ENCODE measurements around the gene ANKMY1. TPM values are rescaled to one million over a fixed set of nuclear protein-coding genes. Genes with fewer than 3 reads are reported as not detected.
A peak's percentile ranks its signal among the peaks of the same experiment; 100 is the strongest.

ANKMY1 gene
- total and polyA plus RNA-seq, 3 donors from 2014 or later, result 57.3 to 92.5 (median 75.7) TPM

DNA sequence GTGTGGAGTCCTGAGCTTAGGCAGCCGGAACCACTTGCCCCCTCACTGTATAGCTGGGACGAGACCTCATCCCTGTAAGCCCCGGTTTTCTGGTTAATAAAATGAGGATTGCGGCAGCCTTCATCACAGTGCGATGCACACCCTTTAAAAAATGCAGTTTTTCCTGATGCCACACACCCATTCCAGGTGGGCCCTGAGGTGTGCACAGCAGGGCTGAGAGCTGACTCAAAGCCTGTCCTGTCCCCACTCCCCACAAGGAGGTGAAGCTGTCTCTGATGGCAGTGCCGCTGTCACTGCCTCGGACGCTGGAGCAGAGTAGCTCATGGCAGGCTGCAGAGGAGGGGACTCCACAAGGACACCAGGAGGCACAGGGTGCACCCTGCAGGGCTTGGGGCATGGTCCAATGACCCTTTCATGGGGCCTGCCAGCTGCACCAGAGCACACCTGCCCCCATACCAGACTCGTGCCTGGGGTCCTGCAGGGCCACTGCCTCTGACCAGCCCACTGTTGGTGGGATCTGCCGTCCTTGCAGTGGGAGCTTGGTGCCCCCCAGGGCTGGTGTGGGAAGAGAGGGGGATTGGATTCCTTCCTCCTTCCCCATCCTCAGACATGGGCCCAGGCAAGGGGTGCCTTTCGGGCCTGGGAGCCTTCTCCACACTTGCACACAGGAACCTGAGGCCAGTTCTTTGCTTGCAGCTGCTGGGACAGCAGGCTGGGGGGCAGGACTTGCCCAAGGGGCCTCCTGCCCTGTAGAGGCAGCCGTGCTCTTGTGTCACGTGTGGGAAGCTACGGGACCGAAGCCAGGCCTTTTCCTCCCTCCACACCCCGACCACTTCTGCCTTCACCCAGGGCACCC, 99.5 kb downstream of the ANKMY1 start:
- WGBS, 2 donors, result 75 to 83% methylated on average over 7 to 16 of the region's 16 CpGs
- Histone ChIP-seq H3K9me3 (no peaks in the 10 kb centered on the region), H3K27ac (no peak overlapping the region), H3K27me3 (no peaks in the 10 kb centered on the region), H3K4me1 (peaks cover 47% of the 10 kb centered on the region), H3K36me3 (ENCODE audit: low read depth, missing control alignments) (no peaks in the 10 kb centered on the region), H3K4me3 (no peak overlapping the region)
- TF ChIP-seq, protein P1, sequence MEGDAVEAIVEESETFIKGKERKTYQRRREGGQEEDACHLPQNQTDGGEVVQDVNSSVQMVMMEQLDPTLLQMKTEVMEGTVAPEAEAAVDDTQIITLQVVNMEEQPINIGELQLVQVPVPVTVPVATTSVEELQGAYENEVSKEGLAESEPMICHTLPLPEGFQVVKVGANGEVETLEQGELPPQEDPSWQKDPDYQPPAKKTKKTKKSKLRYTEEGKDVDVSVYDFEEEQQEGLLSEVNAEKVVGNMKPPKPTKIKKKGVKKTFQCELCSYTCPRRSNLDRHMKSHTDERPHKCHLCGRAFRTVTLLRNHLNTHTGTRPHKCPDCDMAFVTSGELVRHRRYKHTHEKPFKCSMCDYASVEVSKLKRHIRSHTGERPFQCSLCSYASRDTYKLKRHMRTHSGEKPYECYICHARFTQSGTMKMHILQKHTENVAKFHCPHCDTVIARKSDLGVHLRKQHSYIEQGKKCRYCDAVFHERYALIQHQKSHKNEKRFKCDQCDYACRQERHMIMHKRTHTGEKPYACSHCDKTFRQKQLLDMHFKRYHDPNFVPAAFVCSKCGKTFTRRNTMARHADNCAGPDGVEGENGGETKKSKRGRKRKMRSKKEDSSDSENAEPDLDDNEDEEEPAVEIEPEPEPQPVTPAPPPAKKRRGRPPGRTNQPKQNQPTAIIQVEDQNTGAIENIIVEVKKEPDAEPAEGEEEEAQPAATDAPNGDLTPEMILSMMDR (IDR thresholded peaks at IDR 0.05), result no peak
- no peak for TF ChIP-seq POLR2A (IDR thresholded peaks at IDR 0.05)
- no peak for DNase-seq
- intact Hi-C loops (cut with DNase I; ENCODE audit: low total_unique reads), result no loop called here

DNA sequence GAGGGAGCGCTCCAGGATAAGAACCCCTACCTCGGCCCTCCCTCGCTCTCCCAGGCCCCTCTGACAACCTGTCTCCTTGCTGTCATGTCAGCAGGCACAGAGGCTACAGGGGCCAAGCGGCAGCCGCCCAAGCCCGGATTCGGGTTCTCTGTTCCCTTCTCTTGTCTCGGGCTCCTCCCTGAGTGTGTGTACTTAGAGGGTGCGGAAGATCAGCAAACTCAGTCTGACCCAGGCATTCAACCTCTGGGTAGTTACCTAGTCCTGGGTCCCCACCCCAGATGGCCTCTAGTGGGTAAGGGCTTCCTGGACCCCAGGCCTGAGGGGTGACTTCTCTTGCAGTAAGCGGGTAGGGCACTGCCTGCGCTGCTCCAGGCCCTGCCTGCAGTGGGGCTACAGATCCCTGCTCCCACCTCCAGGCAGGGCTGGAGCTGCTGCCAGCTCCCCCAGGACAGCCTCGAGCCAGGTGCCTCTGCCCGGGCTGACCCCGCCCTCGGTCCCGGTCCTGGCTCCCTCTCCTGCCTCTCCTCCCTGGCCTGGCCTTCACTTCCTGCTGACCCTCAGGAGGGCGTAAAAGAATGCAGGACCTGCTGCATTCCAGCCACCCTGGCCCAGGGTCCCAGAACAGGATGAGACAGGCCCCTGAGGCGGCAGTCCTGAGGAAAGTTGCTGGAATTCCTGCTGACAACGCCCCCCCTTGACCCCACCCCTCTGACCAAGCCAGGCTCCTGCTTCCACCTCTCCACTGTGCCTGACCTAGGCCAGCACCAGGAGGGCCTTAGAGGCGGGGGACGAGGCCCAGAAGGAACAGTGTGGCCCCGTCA, 100.4 kb downstream of the ANKMY1 start:
- TF ChIP-seq, protein P1 (IDR thresholded peaks at IDR 0.05), result no peak
- no peak for TF ChIP-seq POLR2A (IDR thresholded peaks at IDR 0.05)
- no peaks in the 10 kb centered on the region for H3K27me3 ChIP-seq
- intact Hi-C loops (cut with DNase I; ENCODE audit: low total_unique reads), result no loop called here
- H3K9me3 ChIP-seq, result no peaks in the 10 kb centered on the region
- H3K4me1 ChIP-seq, result peaks cover 47% of the 10 kb centered on the region
- DNase-seq, result no peak
- no peaks in the 10 kb centered on the region for H3K36me3 ChIP-seq (ENCODE audit: low read depth, missing control alignments)
- H3K4me3 ChIP-seq, result no peak overlapping the region
- WGBS, 2 donors, result 64 to 77% methylated on average over 13 to 20 of the region's 22 CpGs
- no peak overlapping the region for H3K27ac ChIP-seq

DNA sequence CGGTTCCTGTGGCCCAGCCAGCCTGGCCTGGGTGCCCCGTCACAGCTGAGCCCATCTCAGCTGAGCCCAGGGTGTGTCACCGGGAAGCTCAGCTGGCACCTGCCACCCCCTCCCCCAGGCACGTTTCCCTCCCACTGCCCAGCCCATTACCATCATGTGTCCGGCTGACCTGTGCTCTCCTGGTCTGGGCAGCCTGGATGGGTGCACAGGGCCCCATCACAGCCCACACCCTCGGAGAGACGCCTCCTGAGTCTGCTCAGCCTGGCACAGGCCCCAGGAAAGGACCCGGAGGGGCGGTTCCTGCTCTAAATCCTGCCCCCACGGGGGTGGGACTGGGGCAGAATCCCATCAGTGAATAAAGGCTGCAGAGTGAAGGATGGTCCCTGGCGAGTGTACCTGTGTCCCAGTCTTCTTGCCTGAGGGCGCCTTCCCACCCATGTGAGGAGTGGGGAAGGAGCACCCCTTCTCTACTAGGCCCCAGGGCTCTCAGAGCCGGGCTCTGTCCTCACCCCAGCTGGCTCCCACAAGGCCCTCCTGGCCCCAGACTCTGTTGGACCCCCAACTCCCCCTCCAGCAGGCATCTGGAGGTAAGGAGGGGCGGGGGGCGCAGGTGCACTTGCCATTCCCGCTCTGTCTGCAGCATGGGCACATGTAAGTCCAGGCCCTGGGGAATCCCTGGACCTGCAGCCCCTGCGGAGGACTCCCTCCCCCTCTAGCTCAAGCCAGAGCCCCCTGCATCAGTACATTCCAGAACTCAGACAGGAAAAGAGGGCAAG, 101.2 kb downstream of the ANKMY1 start:
- no peaks in the 10 kb centered on the region for H3K27me3 ChIP-seq
- intact Hi-C loops (cut with DNase I; ENCODE audit: low total_unique reads), result no loop called here
- TF ChIP-seq, protein P1 (IDR thresholded peaks at IDR 0.05), result no peak
- TF ChIP-seq POLR2A (IDR thresholded peaks at IDR 0.05), result no peak
- no peaks in the 10 kb centered on the region for H3K36me3 ChIP-seq (ENCODE audit: low read depth, missing control alignments)
- peaks cover 53% of the 10 kb centered on the region for H3K4me1 ChIP-seq
- 65% methylated on average over 17 of the region's 17 CpGs; no CpG with 5 or more reads in 1 of the 2 donors for WGBS, 2 donors
- no peaks in the 10 kb centered on the region for H3K9me3 ChIP-seq
- peak overlapping the region in 1 of 2 donors; percentile 55 for H3K27ac ChIP-seq
- no peak overlapping the region for H3K4me3 ChIP-seq
- DNase-seq, result no peak

DNA sequence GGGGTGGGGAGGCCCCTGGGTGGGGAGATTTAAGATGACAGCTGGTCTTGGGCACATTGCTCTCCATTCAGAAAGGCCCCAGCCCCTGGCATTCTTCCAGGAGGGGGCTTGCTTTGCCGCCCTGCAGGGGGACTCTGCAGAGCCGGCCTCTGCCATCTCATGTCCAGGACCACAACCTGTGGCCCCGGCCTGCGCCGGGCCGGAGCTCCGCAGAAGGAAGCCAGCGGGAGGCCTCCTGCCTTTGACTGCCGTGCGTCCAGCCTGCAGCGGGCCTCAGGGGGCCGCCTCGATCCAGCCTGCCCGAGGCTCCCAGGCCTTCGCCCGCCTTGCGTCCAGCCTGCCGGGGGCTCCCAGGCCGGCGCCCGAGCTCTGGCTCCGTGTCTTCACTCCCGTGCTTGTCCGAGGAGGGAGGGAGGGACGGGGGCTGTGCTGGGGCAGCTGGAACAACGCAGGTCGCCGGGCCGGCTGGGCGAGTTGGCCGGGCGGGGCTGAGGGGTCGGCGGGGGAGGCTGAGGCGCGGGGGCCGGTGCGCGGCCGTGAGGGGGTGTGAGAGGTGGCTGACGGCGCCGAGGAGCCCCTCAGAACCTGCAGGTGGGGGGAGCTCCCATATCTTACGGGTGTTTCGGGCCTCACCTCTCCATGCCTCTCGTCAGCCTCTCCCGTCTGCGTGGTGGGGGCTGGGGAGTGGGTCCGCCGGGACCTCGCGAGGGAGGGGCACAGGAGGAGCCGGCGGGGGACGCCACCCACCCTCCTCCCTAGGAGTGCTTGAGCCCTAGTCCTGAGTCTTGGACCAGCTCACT, 101.9 kb downstream of the ANKMY1 start:
- peaks cover 57% of the 10 kb centered on the region for H3K4me1 ChIP-seq
- H3K4me3 ChIP-seq, result no peak overlapping the region
- TF ChIP-seq, protein P1 (IDR thresholded peaks at IDR 0.05), result no peak
- TF ChIP-seq POLR2A (IDR thresholded peaks at IDR 0.05), result no peak
- no peaks in the 10 kb centered on the region for H3K9me3 ChIP-seq
- intact Hi-C loops (cut with DNase I; ENCODE audit: low total_unique reads), result no loop called here
- H3K36me3 ChIP-seq (ENCODE audit: low read depth, missing control alignments), result no peaks in the 10 kb centered on the region
- no peaks in the 10 kb centered on the region for H3K27me3 ChIP-seq
- no peak for DNase-seq
- peak overlapping the region in 1 of 2 donors; percentile 55 for H3K27ac ChIP-seq
- 34 to 35% methylated on average over 10 to 50 of the region's 55 CpGs for WGBS, 2 donors

All from testis (tissue), 3 donors.